CD14-positive monocyte (primary cell): ENCODE data around the gene ANGPTL8. TPM values are rescaled to one million over a fixed set of nuclear protein-coding genes. Genes with fewer than 3 reads are reported as not detected.

Source experiments
- DNase-seq, 3 donors: peaks; one replicate each; pipeline ENCODE4 v3.0.0-alpha.2; 2011 to 2022
- H2AFZ ChIP-seq: 2 replicates; pipeline ENCODE4 v1.6.0; 2012; ENCODE audit warnings: mild to moderate bottlenecking, low read depth, low read length, inconsistent platforms; ENCODE audit not compliant: insufficient read depth, poor library complexity, severe bottlenecking
- H3K27ac ChIP-seq, 2 donors: 1 replicate in 1 of 2; 2 replicates in 1 of 2; pipeline ENCODE4 v1.5.1; 2012 to 2013; ENCODE audit warnings: low read length in 2 of 2, control low read depth in 1 of 2, inconsistent platforms in 1 of 2, low read depth in 1 of 2, mild to moderate bottlenecking in 1 of 2
- H3K27me3 ChIP-seq, 2 donors: one replicate each; pipeline versions ENCODE4 v1.6.0 to v1.6.1; 2011 to 2013; ENCODE audit warnings: low read length in 2 of 2; ENCODE audit not compliant: control insufficient read depth in 2 of 2, insufficient read depth in 2 of 2
- H3K36me3 ChIP-seq, 2 donors: replicated peaks in 1 of 2; 1 replicate in 1 of 2; 2 replicates in 1 of 2; pipeline versions ENCODE4 v1.5.1 to v1.6.1; 2012 to 2013; ENCODE audit warnings: low read length in 2 of 2, control low read depth in 1 of 2, inconsistent platforms in 1 of 2, mild to moderate bottlenecking in 1 of 2; ENCODE audit not compliant: insufficient read depth in 2 of 2, control insufficient read depth in 1 of 2
- H3K4me1 ChIP-seq, 2 donors: 1 replicate in 1 of 2; 2 replicates in 1 of 2; pipeline versions ENCODE4 v1.5.1 to v1.6.1; 2012 to 2013; ENCODE audit warnings: low read length in 2 of 2, control low read depth in 1 of 2, inconsistent platforms in 1 of 2, mild to moderate bottlenecking in 1 of 2, moderate library complexity in 1 of 2; ENCODE audit not compliant: insufficient read depth in 2 of 2, control insufficient read depth in 1 of 2
- H3K4me2 ChIP-seq: replicated peaks from 2 replicates; pipeline ENCODE3; 2012; ENCODE audit warnings: low read length, moderate library complexity, mild to moderate bottlenecking; ENCODE audit not compliant: poor library complexity, severe bottlenecking; ENCODE audit errors: extremely low read depth
- H3K4me3 ChIP-seq, 3 experiments: fragments of 200-600 bp in 1 of 3; sonication (generic) in 1 of 3; replicated peaks in 1 of 3; 1 replicate in 2 of 3; 2 replicates in 1 of 3; pipeline ENCODE4 v1.5.1; 2011 to 2013; ENCODE audit warnings: low read length in 3 of 3, mild to moderate bottlenecking in 3 of 3, control low read depth in 2 of 3, low read depth in 2 of 3, inconsistent platforms in 1 of 3, moderate library complexity in 1 of 3
- H3K79me2 ChIP-seq: 2 replicates; pipeline ENCODE4 v1.6.0; 2012; ENCODE audit warnings: mild to moderate bottlenecking, control low read depth, inconsistent platforms, low read length, moderate library complexity; ENCODE audit not compliant: insufficient read depth
- H3K9ac ChIP-seq: 2 replicates; pipeline ENCODE4 v1.6.0; 2017; ENCODE audit warnings: low read length, mild to moderate bottlenecking; ENCODE audit not compliant: insufficient read depth, poor library complexity, severe bottlenecking
- H3K9me3 ChIP-seq, 2 donors: replicated peaks in 1 of 2; 1 replicate in 1 of 2; 2 replicates in 1 of 2; pipeline versions ENCODE4 v1.5.1 to v1.6.1; 2012 to 2013; ENCODE audit warnings: low read length in 2 of 2, control low read depth in 1 of 2; ENCODE audit not compliant: control insufficient read depth in 1 of 2, insufficient read depth in 1 of 2
- H4K20me1 ChIP-seq: 2 replicates; pipeline ENCODE4 v1.6.0; 2012; ENCODE audit warnings: mild to moderate bottlenecking, low read length, control low read depth, moderate library complexity; ENCODE audit not compliant: insufficient read depth
- H3K27ac Mint-ChIP-seq, 7 donors: one replicate each; pipeline ENCODE4 v1.8.0; 2020; ENCODE audit warnings: mild to moderate bottlenecking in 7 of 7, mixed read lengths in 7 of 7, moderate library complexity in 6 of 7, inconsistent platforms in 2 of 7
- H3K27me3 Mint-ChIP-seq, 3 donors: one replicate each; pipeline ENCODE4 v1.8.0; 2021 to 2022; ENCODE audit warnings: low read depth in 3 of 3, mild to moderate bottlenecking in 3 of 3, mixed read lengths in 3 of 3, moderate library complexity in 3 of 3, inconsistent platforms in 1 of 3
- H3K36me3 Mint-ChIP-seq, 2 donors: one replicate each; pipeline ENCODE4 v1.8.0; 2020; ENCODE audit warnings: mixed read lengths in 2 of 2, inconsistent platforms in 1 of 2, mild to moderate bottlenecking in 1 of 2
- H3K4me1 Mint-ChIP-seq: one replicate; pipeline ENCODE4 v1.8.0; 2020; ENCODE audit warnings: mild to moderate bottlenecking, mixed read lengths
- H3K4me3 Mint-ChIP-seq, 2 donors: one replicate each; pipeline ENCODE4 v1.8.0; 2020; ENCODE audit warnings: mild to moderate bottlenecking in 2 of 2, mixed read lengths in 2 of 2, moderate library complexity in 1 of 2
- H3K9me3 Mint-ChIP-seq, 7 donors: one replicate each; pipeline ENCODE4 v1.8.0; 2020 to 2022; ENCODE audit warnings: mixed read lengths in 7 of 7, mild to moderate bottlenecking in 6 of 7, moderate library complexity in 6 of 7, inconsistent platforms in 2 of 7
- CTCF ChIP-seq: fragments of 200-600 bp; IDR thresholded peaks from one replicate; pipeline ENCODE4 v1.8.0; 2022; ENCODE audit warnings: antibody characterized with exemption, mild to moderate bottlenecking
- WGBS: methylation state at CpG from one replicate; pipeline ENCODE4 v1.1.5; 2013; ENCODE audit warnings: missing lambda C conversion rate; ENCODE audit not compliant: insufficient coverage; 5-methylcytosine and 5-hydroxymethylcytosine counted together
- intact Hi-C, 2 donors: fragments of 100-400 bp; cut with micrococcal nuclease; formaldehyde crosslinking; loops; one replicate each; pipeline versions ENCODE4 v1.15.0 to v1.15.1; 2023
- polyA plus RNA-seq, 3 donors: library from polyadenylated mRNA; depleted of rRNA in 1 of 3; unstranded in 2 of 3; stranded (reverse) in 1 of 3; fragments of 300-500 nt in 2 of 3; fragments of >200 nt in 1 of 3; fragmentation: Illumina TruSeq in 2 of 3; gene quantifications; 1 replicate in 2 of 3; 2 replicates in 1 of 3; pipeline ENCODE4 v1.2.3, GENCODE V29; 2012 to 2021

Gene ANGPTL8
- polyA plus RNA-seq, 3 donors: not detected

- Mint-ChIP-seq H3K9me3 (peaks cover 0 to 3% (median under 1%) of the 10 kb centered on the region in 7 donors), H3K27ac (no peak overlapping the region), H3K4me1 (no peaks in the 10 kb centered on the region), H3K4me3 (no peak overlapping the region), H3K27me3 (peaks cover 5 to 11% (median 8%) of the 10 kb centered on the region in 3 donors), H3K36me3 (no peaks in the 10 kb centered on the region)
- TF ChIP-seq CTCF: no peak
- no peak overlapping the region for H3K9ac ChIP-seq
- H3K4me3 ChIP-seq: no peak overlapping the region
- H3K36me3 ChIP-seq: no peaks in the 10 kb centered on the region
- no peak overlapping the region for H2AFZ ChIP-seq
- peaks cover 0 to 2% of the 10 kb centered on the region in 2 donors for H3K9me3 ChIP-seq
- WGBS: 87% methylated on average over 10 of the region's 15 CpGs
- no peaks in the 10 kb centered on the region for H3K79me2 ChIP-seq
- H4K20me1 ChIP-seq: no peaks in the 10 kb centered on the region
- intact Hi-C loops: no loop called here
- DNase-seq: no peak
- H3K4me2 ChIP-seq: no peak overlapping the region
- H3K27ac ChIP-seq: no peak overlapping the region
- no peaks in the 10 kb centered on the region for H3K4me1 ChIP-seq
- no peaks in the 10 kb centered on the region for H3K27me3 ChIP-seq
These were observed 6.3 kb upstream of the ANGPTL8 start for GRCh38 chr19:11233073-11233472.

- no peak for TF ChIP-seq CTCF
- Histone ChIP-seq H3K4me2 (no peak overlapping the region), H3K27me3 (no peaks in the 10 kb centered on the region), H3K4me3 (no peak overlapping the region), H3K9me3 (peaks cover 12 to 17% of the 10 kb centered on the region in 2 donors), H2AFZ (no peak overlapping the region), H3K9ac (no peak overlapping the region), H3K36me3 (no peaks in the 10 kb centered on the region), H3K4me1 (no peaks in the 10 kb centered on the region), H4K20me1 (no peaks in the 10 kb centered on the region), H3K27ac (no peak overlapping the region), H3K79me2 (no peaks in the 10 kb centered on the region)
- no peaks in the 10 kb centered on the region for H3K36me3 Mint-ChIP-seq
- no peaks in the 10 kb centered on the region for H3K4me1 Mint-ChIP-seq
- H3K27ac Mint-ChIP-seq: peak overlapping the region in 1 of 7 donors; percentile 5
- 90% methylated on average over 5 of the region's 5 CpGs for WGBS
- intact Hi-C loops: no loop called here
- peaks cover 7 to 16% (median 14%) of the 10 kb centered on the region in 7 donors for H3K9me3 Mint-ChIP-seq
- H3K4me3 Mint-ChIP-seq: no peak overlapping the region
- peaks cover 3 to 8% (median 8%) of the 10 kb centered on the region in 3 donors for H3K27me3 Mint-ChIP-seq
- no peak for DNase-seq
These were observed 4.8 kb upstream of the ANGPTL8 start for GRCh38 chr19:11234486-11235075.
